T-helper 22 cell (primary cell): ENCODE data around the gene CAMTA2.
"Not testable (repeated sequence)": the region's sequence is repeated elsewhere in the genome, so short reads cannot be mapped to it uniquely, and the experiment has no call there.

Experiments
- DNase-seq: peaks from one replicate; pipeline ENCODE4 v3.0.0-alpha.2; 2020; ENCODE audit warnings: low read depth

Gene CAMTA2

DNA sequence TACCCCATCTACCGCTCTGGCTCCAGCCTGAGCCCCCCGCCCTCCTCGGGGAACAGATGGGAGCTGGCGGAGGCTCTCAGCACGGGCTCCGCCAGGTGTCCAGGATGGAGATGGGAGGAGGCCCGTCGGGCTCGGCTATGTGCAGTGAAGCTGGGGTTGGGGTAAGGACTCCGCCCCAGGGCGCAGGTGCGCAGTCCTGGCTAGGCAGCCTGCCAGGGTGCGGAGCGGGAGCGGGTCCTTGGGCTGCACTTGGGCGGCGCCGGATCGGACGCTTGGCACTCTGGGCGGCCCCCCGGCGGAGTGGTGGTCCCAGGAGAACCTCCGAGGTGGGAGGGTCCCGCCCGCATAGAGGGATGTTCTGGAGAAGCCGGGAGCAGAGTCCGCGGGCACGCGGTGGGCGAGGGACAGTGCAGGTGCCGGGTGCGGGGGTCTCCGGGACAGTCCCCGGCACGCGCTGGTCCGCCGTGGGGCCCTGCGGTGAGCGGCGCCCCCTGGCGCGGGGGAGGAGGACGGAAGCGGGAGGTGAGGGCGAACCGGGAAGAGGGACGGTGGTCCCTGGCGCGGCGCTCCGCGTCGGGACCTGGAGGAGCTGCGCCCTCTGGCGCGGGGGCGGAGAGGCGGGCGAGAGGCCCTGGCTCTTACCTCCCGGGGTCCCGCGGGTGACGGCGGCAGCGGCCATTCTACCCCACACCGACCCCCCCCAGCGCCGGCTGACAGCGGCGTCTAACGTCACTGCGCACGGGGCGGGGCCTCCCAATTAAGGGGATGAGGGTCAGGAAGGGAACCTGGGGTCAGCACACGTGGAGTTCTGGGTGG lies at the start of gene CAMTA2:
CAMTA2 (minus strand) TSS at position 725 of the 816 bp plus-strand sequence. CDS start 1,453 bp downstream, outside the sequence.
- peak; percentile 88 for DNase-seq

DNA sequence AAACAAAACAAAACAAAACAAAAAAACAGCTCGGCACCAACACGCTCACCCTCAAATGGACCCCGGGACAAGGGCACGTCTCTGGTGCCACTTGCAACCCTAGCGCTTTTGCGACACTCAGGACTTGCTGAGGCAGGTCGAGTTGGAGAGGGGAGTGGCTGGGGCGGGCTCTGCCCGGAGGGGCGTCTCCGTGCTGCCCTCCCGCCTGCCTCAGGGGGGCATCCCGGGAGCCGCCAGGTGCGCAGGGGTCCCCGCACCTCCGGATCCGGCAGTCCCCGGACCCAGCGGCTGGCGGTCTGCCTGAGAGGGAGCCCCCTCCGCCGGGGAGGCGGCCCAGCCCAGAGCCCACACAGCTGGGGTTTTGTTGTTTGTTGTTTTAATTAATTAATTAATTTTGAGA lies 47.8 kb upstream of the CAMTA2 start, which contains the start of gene SLC52A1:
SLC52A1 (minus strand) TSS at position 112 of the 400 bp plus-strand sequence. CDS start 820 bp downstream, outside the sequence.
- DNase-seq, result no peak

DNA sequence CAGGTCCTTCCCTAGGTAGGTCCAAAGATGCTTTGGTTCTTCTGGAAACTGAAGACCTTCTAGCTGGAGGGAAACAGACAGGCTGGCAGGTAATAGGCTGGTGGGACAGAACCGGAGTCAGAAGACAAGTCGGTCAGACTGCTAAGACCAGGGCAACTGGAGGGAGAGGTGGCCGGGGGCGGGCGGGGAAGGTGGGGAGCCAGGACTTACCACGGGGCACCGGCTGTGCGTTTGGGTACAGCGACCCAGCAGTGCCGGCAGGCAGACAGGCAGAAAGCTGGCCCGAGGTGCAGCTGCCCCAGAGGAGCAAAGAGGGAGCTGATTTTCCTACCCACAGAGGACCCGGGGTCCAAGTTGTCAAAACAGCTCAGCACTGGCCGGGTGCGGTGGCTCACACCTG lies 47.2 kb upstream of the CAMTA2 start:
- no peak for DNase-seq

DNA sequence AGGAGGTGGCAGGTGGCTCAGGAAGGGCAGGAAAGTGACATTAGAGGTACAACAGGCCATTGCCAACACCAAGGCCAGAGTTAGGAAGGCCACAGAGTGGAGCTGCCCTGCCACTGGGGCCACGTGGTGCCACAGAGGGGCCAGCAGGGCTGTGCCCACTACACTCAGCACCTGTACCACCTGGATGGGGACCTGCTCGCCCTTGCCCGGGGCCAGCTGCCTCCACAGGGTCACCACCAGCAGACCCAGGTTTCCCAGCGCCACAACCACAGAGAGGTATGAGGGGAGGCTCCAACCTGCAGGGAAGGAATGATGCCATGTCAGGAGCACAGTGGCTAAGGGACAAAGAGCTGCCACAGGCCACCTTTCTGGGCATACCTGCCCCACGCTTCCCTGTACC lies 46.6 kb upstream of the CAMTA2 start:
- no peak for DNase-seq

GRCh38 chr17:5033352-5034015 lies 46.0 kb upstream of the CAMTA2 start:
- DNase-seq, result no peak

DNA sequence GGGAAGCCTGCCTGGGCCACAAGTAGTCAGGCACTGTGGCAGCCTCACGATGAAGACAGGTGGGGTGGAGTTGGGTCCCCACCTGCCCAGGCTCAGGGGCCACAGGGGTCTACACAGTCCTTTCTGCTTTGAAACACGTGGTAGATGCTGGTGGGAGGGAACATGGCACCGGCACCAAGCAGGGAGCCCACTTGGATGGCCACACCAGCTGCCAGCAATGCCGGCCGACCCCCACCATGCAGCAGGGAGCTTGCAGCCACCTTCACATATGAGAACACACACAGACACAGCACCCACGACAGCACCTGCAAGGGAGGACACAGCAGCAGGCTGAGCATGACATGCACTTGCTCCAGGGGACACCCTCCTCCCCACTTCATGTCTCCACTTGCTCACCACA lies 45.4 kb upstream of the CAMTA2 start:
- DNase-seq, result no peak

DNA sequence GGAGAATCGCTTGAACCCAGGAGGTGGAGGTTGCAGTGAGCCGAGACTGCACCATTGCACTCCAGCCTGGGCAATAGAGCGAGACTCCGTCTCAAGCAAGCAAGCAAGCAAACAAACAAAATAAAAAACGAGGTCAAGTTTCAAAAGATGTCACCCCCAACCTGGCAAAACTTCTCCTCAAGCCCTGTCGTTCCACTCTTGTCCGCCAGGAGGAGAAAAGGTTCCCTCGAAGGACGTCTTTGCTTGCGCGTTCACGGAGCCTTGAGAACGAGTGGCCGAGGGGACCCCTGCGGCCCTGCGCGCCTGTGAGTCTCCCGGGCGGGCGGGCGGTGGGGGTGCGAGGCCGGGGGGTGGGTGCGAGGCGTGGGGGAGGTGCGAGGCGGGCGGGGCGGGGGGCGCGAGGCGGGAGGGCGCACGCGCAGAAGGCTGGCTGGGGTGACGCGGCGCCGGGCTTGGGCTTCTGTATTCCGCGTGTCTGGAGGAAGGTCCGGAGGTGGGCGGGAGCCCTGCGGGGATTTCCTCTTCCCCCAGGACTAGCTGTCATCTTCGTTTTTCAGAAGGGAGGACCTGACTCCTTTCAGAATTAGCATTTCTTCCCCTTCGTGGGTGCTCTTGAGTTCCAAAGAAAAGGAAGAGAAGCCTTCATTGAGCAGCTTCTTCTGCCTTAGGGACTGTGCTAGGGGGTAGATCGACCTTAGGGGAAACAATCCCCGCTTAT lies 44.0 kb upstream of the CAMTA2 start:
- DNase-seq, result peak; percentile 62

GRCh38 chr17:5030168-5030567 lies 42.7 kb upstream of the CAMTA2 start:
- DNase-seq, result not testable (repeated sequence)

- no peak for DNase-seq
Measured at GRCh38 chr17:5027916-5028315, 40.4 kb upstream of the CAMTA2 start.

- DNase-seq, result no peak
Measured at GRCh38 chr17:5027299-5027698, 39.8 kb upstream of the CAMTA2 start.

DNA sequence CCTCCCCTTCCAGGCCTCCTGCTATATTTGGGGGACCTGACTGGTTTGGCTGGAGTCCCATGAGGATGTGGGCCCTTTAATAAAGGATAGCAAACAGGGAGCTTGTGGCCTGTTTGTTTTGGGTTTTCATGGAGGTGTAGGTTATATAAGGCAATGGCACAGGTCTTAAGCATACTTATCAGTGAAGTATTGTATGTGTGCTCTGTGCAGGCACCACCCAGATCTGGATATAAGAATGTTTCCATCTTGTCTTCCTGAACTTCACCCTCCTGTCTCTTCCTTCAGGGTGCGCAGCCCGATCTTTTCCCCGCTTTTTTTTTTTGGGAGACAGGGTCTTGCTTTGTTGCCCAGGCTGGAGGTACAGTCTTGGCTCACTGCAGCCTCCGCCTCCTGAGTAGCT lies 37.1 kb upstream of the CAMTA2 start:
- DNase-seq, result no peak

DNA sequence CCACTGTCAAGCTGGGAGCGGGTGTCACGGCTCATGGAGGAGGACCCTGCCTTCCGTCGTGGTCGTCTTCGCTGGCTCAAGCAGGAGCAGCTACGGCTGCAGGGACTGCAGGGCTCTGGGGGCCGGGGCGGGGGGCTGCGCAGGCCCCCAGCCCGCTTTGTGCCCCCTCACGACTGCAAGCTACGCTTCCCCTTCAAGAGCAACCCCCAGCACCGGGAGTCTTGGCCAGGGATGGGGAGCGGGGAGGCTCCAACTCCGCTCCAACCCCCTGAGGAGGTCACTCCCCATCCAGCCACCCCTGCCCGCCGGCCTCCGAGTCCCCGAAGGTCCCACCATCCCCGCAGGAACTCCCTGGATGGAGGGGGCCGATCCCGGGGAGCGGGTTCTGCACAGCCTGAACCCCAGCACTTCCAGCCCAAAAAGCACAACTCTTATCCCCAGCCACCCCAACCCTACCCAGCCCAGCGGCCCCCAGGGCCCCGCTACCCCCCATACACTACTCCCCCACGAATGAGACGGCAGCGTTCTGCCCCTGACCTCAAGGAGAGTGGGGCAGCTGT lies 36.2 kb upstream of the CAMTA2 start:
- DNase-seq, result no peak

GRCh38 chr17:5022171-5022711 lies 34.8 kb upstream of the CAMTA2 start:
- DNase-seq, result no peak

GRCh38 chr17:5020502-5021023 lies 33.1 kb upstream of the CAMTA2 start:
- DNase-seq, result no peak

- no peak for DNase-seq
Measured at GRCh38 chr17:5019475-5019956, 32.0 kb upstream of the CAMTA2 start.

- DNase-seq, result no peak
Measured at GRCh38 chr17:5014357-5014756, 26.9 kb upstream of the CAMTA2 start.

DNA sequence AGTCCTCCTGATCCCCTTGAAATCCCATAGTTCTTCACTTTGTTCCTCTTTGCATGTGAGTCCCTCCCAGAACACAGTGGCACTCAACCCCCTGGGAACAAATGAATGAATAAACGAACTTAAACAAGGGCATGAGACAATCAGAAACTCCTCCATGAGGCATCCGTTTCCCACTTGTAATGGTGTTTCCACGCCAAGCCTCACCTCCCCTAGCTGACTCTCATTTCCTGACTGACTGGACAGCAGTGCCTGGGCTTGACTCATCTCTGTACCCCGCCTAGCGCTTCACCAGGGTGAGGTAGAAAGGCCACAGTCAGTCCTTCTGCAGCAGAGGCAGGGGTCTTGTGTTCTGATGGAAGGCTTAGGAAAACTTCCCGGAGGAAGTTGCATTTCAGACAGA lies 24.5 kb upstream of the CAMTA2 start:
- no peak for DNase-seq

DNA sequence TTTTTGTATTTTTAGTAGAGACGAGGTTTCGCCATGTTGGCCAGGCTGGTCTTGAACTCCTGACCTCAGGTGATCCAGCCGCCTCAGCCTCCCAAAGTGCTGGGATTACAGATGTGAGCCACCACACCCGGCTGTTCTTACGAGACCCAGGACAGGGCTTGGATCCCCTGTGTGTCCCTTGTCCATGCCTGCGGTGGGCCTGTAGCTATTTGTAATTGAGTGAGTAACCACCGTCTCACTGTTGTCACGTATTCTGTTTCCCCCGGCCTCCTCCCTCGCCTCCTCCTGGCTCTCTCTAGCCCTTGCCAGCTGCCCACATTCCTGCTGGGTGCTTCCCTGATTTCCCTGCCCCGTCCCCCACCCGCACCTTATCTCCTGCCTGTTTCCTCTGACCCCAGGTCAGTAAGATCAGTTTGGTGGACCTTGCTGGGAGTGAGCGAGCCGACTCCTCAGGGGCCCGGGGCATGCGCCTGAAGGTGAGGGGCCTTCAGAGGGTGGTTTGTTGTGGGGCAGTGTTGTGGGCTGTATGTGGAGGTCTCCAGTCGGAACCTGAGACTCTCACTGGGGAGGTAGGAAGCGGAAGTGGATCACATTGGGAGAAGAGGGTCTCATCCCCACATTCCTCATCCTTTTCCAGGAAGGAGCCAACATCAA lies 15.9 kb upstream of the CAMTA2 start:
- DNase-seq, result no peak

GRCh38 chr17:5002121-5002788 lies 14.8 kb upstream of the CAMTA2 start:
- DNase-seq, result no peak

GRCh38 chr17:5000237-5000639 lies 12.8 kb upstream of the CAMTA2 start:
- no peak for DNase-seq
